PC-9 (cell line): ENCODE data around the gene ROR2.

ENCODE experiments used
- CTCF ChIP-seq: fragments of 200-600 bp; sonication (generic); conservative IDR thresholded peaks from 2 replicates; pipeline ENCODE4 v1.6.1; 2017; ENCODE audit warnings: mixed run types, antibody characterized with exemption, mild to moderate bottlenecking, moderate library complexity
- EZH2 ChIP-seq: fragments of 200-600 bp; sonication (generic); IDR thresholded peaks from 2 replicates; pipeline ENCODE4 v1.8.0; 2017; ENCODE audit warnings: antibody characterized with exemption, low read depth

- TF ChIP-seq CTCF (no peak), EZH2 (no peak)
Measured at GRCh38 chr9:91847581-91848091, 102.4 kb downstream of the ROR2 start.
